Adrenal gland (tissue), 12 donors: ENCODE results near the gene PUS1. TPM values are rescaled to one million over a fixed set of nuclear protein-coding genes. Genes with fewer than 3 reads are reported as not detected.

Experiments used
- DNase-seq, 7 donors: peaks; one replicate each; pipeline ENCODE4 v3.0.0-alpha.2; 2019 to 2020
- H3K27ac ChIP-seq, 5 donors: fragments of 200-600 bp; sonication (generic) in 4 of 5; 1 replicate in 3 of 5; 2 replicates in 2 of 5; pipeline versions ENCODE4 v1.5.1 to v1.8.0; 2016 to 2020; ENCODE audit warnings: mild to moderate bottlenecking in 1 of 5
- H3K27me3 ChIP-seq: fragments of 200-600 bp; 2 replicates; pipeline ENCODE4 v1.8.0; 2021
- H3K36me3 ChIP-seq, 2 donors: fragments of 200-600 bp; replicated peaks in 1 of 2; 1 replicate in 1 of 2; 2 replicates in 1 of 2; pipeline versions ENCODE4 v1.5.1 to v1.8.0; 2018 to 2022
- H3K4me1 ChIP-seq, 2 donors: fragments of 200-600 bp; replicated peaks in 1 of 2; 1 replicate in 1 of 2; 2 replicates in 1 of 2; pipeline versions ENCODE4 v1.5.1 to v1.8.0; 2018 to 2021
- H3K4me3 ChIP-seq, 4 donors: fragments of 200-600 bp; sonication (generic) in 3 of 4; one replicate each; pipeline ENCODE4 v1.5.1; 2016 to 2018
- H3K9me3 ChIP-seq, 3 donors: fragments of 200-600 bp; sonication (generic) in 1 of 3; replicated peaks in 1 of 3; 1 replicate in 2 of 3; 2 replicates in 1 of 3; pipeline versions ENCODE4 v1.5.1 to v1.8.0; 2016 to 2021
- CTCF ChIP-seq, 6 experiments: fragments of 450-650 bp in 4 of 6; fragments of 200-600 bp in 2 of 6; sonication (generic) in 1 of 6; IDR thresholded peaks; 1 replicate in 5 of 6; 2 replicates in 1 of 6; pipeline versions ENCODE4 v1.5.1 to v1.8.0; 2016 to 2021; ENCODE audit warnings: antibody characterized with exemption in 6 of 6, mild to moderate bottlenecking in 2 of 6, moderate library complexity in 1 of 6
- POLR2A ChIP-seq, 2 donors: fragments of 450-650 bp; IDR thresholded peaks; one replicate each; pipeline ENCODE4 v1.6.1; 2017; ENCODE audit warnings: antibody characterized with exemption in 2 of 2, mild to moderate bottlenecking in 2 of 2, moderate library complexity in 1 of 2
- WGBS, 4 donors: extraction: QIAGEN DNeasy Blood & Tissue Kit in 2 of 4; methylation state at CpG; one replicate each; pipeline versions ENCODE4 v1.1.5 to v1.1.7; 2013 to 2017; 5-methylcytosine and 5-hydroxymethylcytosine counted together
- intact Hi-C, 2 donors: fragments of 100-400 bp; cut with DNase I; formaldehyde crosslinking; loops; one replicate each; pipeline versions ENCODE4 v1.14.1 to v1.15.0; 2022 to 2023
- polyA plus RNA-seq, 3 donors: library from polyadenylated mRNA; stranded (reverse); fragments of 200-250 nt in 2 of 3; fragments of 350-450 nt in 1 of 3; fragmentation: Illumina TruSeq in 1 of 3; extraction: RNeasy Lipid Tissue Mini Kit (QIAGEN cat#74804) in 1 of 3; gene quantifications; one replicate each; pipeline ENCODE4 v1.2.3, GENCODE V29; 2013 to 2014
- total RNA-seq, 9 donors: library from RNA; depleted of rRNA in 4 of 9; stranded (reverse); fragments of >200 nt in 4 of 9; fragments of 120-200 nt in 1 of 9; fragmentation: NEBNext Ultra II Directional in 1 of 9; extraction: Animal tissue kit (Norgen Biotek cat#: 25700) in 1 of 9; gene quantifications; one replicate each; pipeline versions ENCODE4 v1.1.0 to v1.2.4, GENCODE V29; 2013 to 2023
- donor health status: healthy with polysubstance abuse.
- donor health status: Bipolar disorder and iron deficiency.
- donor health status: DM: yes; HTN: yes; CAD: no.
- donor health status: DM: no; HTN: no; CAD: no.
- donor health status: DM: no; HTN: no; CAD: no.
- donor health status: DM: yes; HTN: yes; CAD: no.

The PUS1 gene
- total and polyA plus RNA-seq, 12 donors, result 10.0 to 57.4 (median 24.5) TPM

GRCh38 chr12:131923260-131923659 is 5.8 kb upstream of the PUS1 start:
- peaks cover 0 to 13% of the 10 kb centered on the region in 2 donors for H3K4me1 ChIP-seq
- 88 to 93% (median 91%) methylated on average over 9 to 11 of the region's 11 CpGs for WGBS, 4 donors
- peaks cover 0 to 32% of the 10 kb centered on the region in 2 donors for H3K36me3 ChIP-seq
- H3K9me3 ChIP-seq, result no peaks in the 10 kb centered on the region
- intact Hi-C loops, result no loop called here
- peak overlapping the region in 1 of 5 donors; percentile 48 for H3K27ac ChIP-seq
- DNase-seq, result no peak
- H3K27me3 ChIP-seq, result no peaks in the 10 kb centered on the region
- TF ChIP-seq POLR2A (IDR thresholded peaks at IDR 0.05), result no peak
- TF ChIP-seq CTCF (IDR thresholded peaks at IDR 0.05), result no peak
- H3K4me3 ChIP-seq, result no peak overlapping the region

GRCh38 chr12:131927110-131928079 is 1.7 kb upstream of the PUS1 start:
- peak in 3 of 7 donors; percentile 21 to 67 (median 36) for DNase-seq
- Histone ChIP-seq H3K4me3 (no peak overlapping the region), H3K27me3 (no peaks in the 10 kb centered on the region), H3K27ac (no peak overlapping the region), H3K4me1 (peaks cover 7 to 14% of the 10 kb centered on the region in 2 donors), H3K9me3 (no peaks in the 10 kb centered on the region), H3K36me3 (peaks cover 0 to 8% of the 10 kb centered on the region in 2 donors)
- intact Hi-C loops, result no loop called here
- 79 to 94% (median 90%) methylated on average over 20 to 24 of the region's 24 CpGs for WGBS, 4 donors
- no peak for TF ChIP-seq POLR2A (IDR thresholded peaks at IDR 0.05)
- no peak for TF ChIP-seq CTCF (IDR thresholded peaks at IDR 0.05)

GRCh38 chr12:131928080-131928710 is 881 bp upstream of the PUS1 start:
- TF ChIP-seq POLR2A (IDR thresholded peaks at IDR 0.05) (no peak), CTCF (IDR thresholded peaks at IDR 0.05) (no peak)
- no peaks in the 10 kb centered on the region for H3K9me3 ChIP-seq
- H3K4me3 ChIP-seq, result peak overlapping the region in 3 of 4 donors; percentile 40 to 68 (median 52)
- H3K4me1 ChIP-seq, result peaks cover 7 to 11% of the 10 kb centered on the region in 2 donors
- intact Hi-C loops, result no loop called here
- H3K27me3 ChIP-seq, result no peaks in the 10 kb centered on the region
- peaks cover 0 to 16% of the 10 kb centered on the region in 2 donors for H3K36me3 ChIP-seq
- peak overlapping the region; percentile 39 to 85 (median 78) for H3K27ac ChIP-seq
- DNase-seq, result peak in 1 of 7 donors; percentile 38
- 44 to 50% (median 47%) methylated on average over 33 of the region's 33 CpGs for WGBS, 4 donors
